AML-193 (cell line): ENCODE measurements around the gene CPPED1.

ENCODE experiments used
- DNase-seq, 2 experiments: peaks; one replicate each; lab custom pipeline; 2025; lab: John Stamatoyannopoulos, UW

Gene CPPED1

DNA sequence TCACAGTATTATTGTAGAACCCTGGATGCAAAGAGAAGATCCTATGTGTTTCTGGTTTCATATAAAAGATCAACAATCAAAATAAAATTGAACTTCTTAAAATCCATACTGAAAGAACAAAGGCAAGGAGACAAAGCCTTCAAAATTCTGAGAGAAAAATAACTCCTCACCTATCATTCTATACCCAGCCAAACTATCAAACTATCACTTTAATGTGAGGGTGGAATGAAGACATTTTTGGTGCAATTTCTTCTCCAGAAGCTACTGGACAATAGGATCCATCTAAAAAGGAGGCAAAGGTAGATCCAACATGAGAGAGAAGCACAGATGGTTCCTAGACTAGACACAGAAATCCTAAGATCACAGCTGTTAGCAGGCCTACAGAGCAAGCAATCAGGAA, 71.1 kb downstream of the CPPED1 start:
- DNase-seq: no peak

DNA sequence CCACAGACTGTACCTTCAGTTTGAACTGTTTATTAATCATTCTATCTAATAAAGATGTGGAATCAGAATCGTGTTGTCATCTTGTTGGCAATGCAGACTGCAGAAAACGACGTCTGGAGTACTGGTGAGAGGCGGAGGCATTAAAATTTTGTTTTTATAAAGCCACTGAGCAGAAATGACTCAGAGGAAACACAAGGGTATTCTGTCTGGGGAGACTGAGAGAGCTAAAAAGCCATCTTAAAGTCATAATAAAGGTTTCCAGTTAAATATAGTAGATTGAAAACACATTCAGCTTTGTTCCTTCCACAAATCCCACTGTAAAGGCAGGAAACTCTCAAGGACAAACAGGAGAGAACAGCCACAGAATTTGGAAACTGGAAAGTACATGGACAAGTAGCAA, 74.2 kb downstream of the CPPED1 start:
- DNase-seq: no peak

DNA sequence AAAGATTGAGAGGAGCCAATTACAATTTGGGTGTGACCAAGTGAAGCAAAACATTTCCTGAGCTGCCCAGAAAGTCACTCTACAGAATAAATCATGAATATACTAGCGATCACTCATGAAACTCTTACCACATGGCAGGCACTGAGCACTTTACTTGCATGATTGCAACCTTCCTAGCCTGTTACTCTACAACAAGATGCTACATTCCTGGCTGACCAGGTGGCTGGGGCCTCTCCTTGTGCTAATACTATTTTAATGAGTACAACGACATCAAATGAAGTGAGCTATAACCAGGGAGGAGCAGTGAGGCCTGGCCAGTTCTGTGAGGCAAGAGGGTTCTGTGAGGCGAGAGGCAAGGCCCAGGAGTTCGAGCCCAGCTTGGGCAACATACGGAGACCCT, 75.2 kb downstream of the CPPED1 start:
- no peak for DNase-seq

DNA sequence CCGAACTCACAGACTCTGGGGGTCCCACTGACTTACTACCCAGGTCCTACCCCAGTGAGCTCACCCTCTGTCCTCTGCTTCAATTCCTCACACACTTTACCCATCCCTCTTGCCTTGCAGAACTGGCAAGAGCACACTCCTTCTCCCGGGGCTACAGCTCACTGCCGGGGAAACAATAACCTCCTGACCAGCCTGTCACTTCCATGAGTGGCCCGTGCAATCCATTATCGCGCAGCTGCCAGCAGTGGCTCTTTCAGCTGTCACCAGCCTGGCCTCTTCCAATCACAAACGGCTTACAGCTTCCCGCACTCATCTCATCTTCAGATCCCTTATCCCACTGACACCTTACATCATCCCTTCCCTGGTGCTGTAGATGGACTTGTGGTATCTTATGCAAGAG, 79.5 kb downstream of the CPPED1 start:
- no peak for DNase-seq

DNA sequence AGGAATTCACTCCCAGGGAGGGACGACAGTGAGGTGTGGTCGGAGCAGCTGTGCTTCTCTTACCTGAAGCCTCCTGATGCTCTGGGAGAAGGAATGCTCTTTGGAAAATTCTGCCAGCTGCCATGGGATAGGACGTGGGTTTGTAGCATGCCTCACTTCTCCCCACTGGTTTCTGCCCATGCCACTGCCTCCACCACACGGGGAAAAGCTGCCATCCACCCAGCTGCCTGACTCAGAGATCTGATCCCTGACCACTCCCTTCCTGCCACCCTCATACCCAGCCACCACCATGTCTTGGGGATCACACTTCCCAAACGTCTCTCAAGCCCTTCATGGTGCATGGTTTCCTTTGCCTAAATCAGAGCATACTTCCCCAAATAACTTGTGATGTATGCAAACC, 80.0 kb downstream of the CPPED1 start:
- no peak for DNase-seq

DNA sequence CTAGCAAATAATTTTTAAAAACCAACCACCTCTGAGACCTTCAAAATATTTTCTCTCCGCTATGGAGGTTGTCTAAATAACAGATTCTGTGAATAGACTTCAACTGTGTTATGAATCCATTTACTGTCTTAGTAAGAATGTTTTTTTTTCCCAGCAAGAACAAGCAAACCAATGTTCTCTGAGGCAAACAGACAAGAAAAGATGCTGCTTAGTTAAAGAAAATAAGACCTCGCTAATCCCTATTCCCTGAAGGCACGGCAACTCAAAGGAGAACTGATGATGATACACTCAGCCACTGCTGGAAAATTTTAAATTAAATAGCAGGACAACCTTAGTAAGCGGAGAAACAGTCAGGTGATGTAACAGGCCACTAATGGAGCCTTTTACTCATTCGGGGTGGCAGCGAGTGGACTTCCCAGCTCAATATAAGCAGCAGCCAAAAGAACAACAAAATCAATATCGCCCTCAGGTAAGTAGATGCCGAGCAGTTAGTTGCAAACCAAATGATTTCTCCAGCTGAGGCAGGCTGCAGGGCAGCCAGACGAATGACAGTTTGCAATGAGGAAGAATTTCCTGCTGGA, 81.8 kb downstream of the CPPED1 start:
- DNase-seq: no peak

DNA sequence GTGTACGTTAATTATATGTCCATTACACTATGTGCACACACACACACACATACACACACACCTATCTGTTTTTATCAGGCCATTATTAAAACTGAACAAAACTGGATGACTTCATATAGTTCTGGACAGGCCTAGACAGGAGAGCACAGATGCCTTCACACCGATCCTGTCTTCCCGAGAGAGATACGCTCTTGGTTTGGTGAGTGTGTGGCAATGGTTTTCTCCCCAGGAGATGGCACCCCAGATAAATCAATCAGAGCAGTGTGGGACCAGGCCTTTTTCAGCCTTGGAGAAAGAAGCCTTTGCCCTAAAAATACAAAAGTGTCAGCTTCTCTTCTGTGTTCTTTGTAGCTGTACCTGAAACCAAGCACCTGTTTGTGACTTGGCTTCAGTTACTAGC, 83.7 kb downstream of the CPPED1 start:
- no peak for DNase-seq

DNA sequence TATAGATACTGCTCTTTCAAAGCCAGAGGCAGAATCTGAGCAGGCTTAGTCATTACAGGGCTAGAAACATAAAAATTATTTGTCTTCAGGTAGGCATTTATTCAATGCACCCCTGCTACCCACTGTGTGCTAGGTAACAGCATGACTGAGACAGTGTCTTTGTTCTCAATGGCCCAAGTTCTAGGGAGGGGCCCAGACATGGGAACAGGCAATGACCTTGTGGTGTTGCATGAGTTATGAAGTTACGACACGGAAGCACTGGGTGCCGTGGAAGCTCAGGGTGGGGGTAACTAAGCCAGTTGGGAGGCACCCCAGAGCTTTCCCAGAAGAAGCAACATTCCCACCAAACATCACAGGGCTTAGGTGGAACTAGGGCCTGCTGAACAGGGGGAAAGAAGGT, 87.0 kb downstream of the CPPED1 start:
- no peak for DNase-seq

DNA sequence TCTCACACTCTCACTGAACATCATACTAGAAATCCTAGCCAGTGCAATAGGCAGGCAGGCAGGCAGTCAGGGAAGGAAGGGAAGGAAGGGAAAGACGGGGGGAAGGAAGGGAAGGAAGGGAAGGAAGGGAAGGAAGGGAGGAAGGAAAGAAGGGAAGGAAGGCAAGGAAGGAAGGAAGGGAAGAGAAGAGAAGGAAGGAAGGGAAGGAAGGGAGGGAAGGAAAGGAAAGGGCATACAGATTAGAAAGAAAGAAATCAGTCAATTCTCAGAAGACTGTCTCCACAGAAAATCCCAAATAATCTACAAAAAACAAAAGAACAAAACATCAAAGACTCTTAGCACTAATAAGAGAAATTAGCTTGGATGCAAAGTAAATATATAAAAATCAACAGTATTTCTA, 93.9 kb downstream of the CPPED1 start:
- DNase-seq: no peak

DNA sequence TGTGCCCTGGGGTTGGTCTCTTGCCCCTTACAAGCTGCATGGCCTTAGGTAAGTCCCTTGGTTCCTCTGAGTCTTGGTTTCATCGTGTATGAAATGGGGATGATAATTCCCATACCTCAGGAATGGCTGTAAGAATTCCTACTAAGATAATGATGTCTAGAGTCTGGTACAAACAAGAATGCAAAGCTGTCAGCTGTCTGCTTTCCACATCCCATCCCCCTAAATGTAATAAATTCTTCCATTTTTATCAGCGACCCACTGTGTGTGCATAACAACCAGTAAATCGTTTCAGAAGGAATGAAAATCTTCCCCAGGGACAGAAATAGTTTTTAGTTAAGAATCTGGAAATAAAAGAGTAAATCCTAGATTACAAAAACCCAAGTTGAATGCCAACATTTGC, 95.4 kb downstream of the CPPED1 start:
- DNase-seq: no peak

DNA sequence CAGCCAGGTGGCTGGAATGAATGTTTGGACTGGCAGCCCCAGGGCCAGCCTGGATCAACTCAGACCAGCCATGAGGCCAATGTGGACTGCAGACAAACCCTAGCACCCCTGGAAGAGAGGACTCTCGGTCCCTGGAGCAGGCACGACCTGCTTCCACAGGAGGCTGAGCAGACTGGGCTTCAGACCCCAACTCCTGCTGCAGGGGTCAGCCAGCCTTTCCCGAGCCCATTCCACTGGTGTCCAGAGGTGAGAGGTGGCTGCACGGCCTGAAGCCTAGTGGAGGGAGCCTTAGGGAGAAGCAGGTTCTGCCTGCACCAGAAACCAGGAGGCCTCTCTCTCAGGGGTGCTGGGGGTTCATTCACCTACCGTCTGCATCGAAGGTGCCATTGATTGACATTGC, 97.1 kb downstream of the CPPED1 start:
- no peak for DNase-seq

DNA sequence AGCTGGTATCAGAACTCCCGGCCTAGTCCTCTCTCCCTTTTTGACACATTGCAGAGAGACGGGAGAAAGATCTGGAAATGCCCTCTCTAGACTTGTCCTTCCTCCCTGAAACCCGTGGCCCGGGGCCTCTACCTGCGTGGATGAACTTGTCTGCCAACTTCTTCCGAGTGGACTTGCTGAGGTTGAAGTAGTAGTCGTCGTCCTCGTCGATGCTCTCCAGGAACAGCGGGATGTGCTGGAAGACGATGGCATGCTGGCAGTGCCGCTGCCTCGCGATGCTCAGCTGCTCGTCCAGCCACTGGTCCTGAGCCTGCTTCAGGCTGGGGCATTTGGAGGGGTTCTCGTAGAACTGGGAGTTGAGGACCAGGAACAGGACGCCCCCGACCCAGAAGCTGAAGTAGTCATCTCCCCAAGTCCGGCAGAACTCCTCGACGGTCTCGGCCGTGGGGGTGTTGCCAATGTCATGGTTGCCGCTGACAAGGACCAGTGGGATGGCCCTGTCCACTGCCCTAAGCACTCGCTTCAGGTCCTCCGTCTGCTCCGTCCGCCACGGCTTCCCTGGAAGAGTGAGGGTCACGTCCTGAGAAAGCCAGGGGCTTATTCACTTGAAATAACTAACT, 99.1 kb downstream of the CPPED1 start:
- DNase-seq: no peak

DNA sequence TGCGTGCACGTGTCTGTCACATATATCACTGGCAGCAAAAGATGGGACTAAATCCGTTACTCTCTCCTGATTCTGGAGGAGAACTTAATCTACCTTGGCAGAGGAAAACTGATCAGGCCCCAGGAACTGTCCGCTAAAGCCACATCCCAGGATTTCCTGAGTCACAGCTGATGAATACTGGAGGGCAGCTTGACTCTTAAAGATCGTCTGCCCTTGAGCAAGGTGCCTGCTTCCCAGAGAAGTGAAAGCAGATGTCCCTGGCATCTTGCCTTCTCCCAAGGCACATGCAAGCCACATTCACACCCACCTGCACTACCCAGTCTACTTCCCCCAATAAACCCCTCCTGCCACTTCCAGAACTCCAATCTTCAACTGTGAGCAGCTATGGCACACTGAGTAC, 99.8 kb downstream of the CPPED1 start:
- no peak for DNase-seq

DNA sequence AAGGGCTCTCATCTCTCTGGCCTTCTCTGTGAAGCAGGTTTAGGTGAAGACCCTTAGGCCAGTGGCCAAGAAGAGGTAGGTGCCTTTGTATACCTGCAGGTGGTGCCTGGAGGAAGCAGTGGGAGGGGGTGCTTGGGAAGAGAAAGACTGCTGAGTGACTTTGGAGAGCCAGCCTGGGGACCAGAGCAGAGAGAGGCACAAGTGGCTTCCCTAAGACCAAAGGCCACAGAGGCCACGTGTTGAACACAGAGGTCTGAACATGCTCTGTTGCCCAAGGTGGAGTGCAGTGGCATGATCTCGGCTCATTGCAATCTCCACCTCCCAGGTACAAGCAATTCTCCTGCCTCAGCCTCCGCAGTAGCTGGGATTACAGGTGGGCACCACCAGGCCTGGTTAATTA, 103.5 kb downstream of the CPPED1 start:
- DNase-seq: no peak

DNA sequence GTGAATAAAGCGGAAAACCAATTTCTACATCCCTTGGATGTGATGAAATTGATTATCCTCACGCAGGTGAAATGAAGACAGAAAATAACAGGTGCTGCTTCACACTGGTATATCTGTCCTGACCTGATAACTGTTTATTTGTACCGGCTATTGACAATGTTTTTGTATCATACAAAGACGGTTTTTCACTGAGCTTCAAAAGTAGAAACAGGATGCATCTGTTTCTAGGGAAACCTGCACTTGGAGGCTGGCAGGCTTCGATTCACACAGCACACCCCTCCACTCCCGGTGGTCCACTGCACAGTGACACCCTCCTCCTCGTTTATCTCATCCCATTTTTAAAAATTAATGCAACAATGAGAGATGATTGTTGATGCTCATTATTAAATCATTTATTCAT, 104.5 kb downstream of the CPPED1 start:
- DNase-seq: no peak

DNA sequence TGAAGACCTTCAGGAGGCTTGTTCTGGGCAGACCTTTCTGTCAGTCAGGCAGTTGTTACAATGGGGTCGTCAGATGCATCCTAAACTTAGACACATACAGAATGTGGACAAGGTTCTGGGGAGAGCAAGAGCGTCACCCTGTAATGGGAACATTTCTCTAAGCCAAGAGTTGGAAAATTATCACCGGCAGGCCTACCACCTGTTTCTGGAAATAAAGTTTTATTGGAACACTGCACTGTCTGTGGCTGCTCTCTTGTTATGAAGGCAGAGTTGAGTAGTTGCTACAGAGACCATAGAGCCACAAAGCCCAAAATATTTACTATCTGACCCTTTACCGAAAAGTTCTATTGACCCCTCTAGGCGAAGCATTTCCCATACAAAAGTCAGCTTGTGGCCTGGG, 106.2 kb downstream of the CPPED1 start:
- DNase-seq: no peak

DNA sequence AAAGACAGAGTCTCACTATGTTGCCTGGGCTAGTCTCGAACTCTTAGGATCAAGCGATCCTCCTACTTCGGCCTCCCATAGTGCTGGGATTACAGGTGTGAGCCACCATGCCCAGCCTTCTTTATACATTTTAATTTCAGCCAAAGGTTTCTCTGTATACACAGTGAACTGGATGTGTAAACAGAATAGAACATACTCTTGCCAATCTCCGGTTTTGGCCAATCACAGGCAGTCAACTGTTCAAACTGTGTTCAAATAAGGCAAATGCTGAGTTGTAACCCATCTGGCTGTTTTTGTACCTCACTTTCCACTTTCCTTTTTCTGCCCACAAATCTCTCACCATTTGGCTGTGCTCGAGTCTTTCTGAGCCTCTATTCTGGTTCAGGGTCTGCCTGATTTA, 108.2 kb downstream of the CPPED1 start:
- DNase-seq: no peak

DNA sequence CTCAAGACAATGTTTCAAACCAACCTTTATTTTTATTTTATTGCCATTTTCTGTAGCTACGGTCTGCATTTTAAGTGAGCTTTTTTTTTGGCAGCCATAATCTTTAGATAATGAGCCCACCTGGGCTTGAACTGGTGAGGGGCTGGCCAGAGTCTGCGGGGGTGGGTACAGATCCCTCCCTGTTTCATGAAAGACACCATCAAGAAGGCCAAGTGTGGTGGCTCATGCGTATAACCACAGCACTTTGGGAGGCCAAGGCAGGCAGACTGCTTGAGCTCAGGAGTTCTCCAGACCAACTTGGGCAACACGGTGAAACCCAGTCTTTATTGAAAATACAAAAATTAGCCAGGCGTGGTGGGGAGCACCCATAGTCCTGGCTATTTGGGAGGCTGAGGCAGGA, 113.7 kb downstream of the CPPED1 start:
- DNase-seq: no peak

DNA sequence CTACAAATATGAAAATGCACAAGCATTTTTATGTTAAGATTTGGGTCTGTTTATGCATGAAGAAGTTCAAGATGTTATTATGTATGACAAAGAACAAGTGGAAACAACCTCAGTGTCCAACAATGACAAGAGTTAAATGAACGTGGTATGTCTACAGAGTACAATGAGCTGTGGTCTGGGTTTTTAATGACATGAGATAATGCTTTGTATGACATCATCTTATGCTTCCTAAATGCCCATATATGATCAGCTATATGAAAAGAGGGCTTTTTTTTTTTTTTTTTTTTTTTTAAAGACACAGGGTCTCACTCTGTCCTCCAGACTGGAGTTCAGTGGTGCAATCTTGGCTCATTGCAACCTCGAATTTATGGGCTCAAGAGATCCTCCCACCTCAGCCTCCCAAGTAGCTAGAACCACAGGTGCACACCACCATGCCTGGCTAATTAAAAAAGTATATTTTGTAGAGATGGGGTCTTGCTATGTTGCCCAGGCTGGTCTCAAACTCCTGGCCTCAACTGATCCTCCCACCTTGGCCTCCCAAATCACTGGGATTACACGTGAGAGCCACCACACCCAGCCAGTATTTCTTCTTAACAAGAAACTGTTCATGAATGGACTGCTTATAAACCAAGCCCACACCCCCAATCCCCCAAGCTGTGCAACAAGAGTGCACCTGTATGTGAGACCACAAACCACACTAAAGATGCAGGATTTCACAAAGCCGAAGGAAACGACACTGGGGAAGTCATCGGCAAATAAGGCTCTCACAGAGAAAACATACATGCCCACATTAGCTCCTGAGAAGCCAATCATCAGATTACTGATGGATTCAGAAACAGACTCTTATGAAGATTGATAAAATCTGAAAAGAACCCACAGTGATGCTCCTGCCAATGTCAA, 114.5 kb downstream of the CPPED1 start:
- DNase-seq: no peak

DNA sequence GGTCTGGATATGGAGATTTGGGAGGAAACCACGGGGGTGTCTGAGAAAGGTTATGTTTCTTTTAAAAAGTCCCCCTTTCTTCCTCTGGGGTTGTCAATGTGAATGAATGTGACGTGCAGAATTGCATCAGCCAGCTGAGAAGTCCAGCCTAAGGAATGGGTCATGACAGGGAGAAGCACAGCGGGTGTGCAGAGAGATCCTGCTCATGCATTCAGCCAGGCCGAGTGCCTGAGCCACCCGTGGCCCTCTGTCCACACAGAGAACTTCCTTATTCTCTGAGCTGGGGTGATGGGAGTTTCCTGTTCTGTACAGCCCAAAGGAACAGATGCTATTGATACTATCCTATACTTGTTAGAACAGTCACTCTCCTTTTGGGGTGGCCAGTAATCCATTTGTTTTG, 117.9 kb downstream of the CPPED1 start:
- DNase-seq: peak; percentile 7 to 31

DNA sequence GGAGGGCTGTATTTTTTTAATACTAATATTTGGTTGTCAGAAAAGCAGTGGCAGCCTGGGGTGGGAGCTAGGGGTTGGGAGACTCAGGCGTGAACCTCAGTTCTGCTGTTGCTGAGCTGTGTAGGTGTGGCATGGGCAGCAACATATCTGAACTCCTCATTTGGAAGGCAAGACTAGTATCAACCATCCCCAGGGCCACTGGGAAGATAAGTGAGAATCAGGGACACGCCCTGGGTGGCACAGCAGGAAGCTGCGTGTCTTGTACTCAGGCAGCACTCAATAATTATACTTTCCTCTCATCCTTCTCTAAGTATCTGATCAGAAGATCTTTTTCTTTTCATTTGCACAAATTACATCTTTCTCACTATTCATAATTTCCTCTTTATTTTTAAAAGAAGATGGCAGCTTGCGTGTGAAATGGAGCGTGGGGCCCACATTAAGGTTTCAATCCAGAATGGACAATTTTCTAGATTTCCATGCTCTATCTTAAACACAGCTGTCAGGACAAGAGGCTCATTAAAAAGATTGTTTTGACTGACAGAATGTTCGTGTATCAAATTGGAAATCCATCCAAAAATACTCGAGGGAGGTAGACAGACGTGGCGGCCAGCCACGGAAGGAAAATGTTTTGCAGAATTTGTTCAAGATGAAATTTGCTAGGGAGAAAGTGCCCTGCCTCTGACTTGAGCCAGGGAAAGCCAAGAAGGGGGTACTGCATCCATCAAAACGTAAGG, 121.1 kb downstream of the CPPED1 start:
- DNase-seq: no peak

DNA sequence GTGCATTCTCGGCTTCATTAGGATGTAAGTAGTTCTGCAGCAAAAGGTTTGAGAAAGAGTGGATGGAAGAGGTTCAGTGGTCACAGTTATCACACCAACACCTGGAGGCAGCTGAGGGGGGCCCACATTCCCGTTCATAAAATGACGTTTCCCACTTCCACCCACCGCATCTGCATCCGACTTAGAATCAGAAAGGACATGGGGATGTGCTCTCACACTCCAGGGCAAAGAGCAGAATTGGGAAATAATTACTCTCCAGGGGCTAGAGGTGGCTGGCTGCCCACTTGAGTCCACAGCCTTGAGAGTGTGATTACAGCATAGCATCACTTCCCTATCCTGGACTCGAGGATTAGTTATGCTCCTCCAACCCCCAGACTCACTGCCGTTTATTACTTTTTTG, 122.0 kb downstream of the CPPED1 start:
- DNase-seq: no peak

DNA sequence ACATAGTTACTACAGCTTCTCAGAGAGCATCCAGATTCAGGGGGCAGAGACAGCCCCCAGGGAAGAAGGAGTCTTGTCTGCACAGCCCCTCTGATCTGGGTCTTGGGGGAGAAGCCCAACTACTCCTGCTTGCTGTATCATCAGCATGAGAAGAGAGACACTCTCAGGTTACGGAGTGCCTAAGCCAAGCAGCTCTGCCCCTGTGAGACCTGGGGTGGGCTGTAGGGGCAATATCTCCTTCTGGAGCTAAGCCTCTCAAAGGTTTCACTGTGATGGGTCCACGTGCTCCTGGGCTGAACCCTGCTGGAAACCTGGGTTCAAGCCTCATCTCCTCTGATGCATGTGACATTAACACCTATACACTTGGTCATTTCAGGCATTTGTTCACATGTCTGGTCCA, 123.2 kb downstream of the CPPED1 start:
- DNase-seq: no peak
